Lower leg skin (tissue), 4 donors: Measurements from ENCODE around the gene BIRC2. TPM values are rescaled to one million over a fixed set of nuclear protein-coding genes. Genes with fewer than 3 reads are reported as not detected.

Experiments
- DNase-seq, 2 donors: peaks; one replicate each; pipeline ENCODE4 v3.0.0-alpha.2; 2019; ENCODE audit warnings: low spot score in 2 of 2
- H3K4me3 ChIP-seq: fragments of 200-600 bp; sonication (generic); 2 replicates; pipeline ENCODE4 v1.5.1; 2017; ENCODE audit warnings: mild to moderate bottlenecking, low read depth; ENCODE audit not compliant: poor library complexity, severe bottlenecking
- POLR2A ChIP-seq, 2 donors: fragments of 450-650 bp; IDR thresholded peaks; one replicate each; pipeline ENCODE4 v1.6.1; 2016 to 2017; ENCODE audit warnings: antibody characterized with exemption in 2 of 2, mild to moderate bottlenecking in 1 of 2, moderate library complexity in 1 of 2
- WGBS, 2 donors: methylation state at CpG; one replicate each; pipeline ENCODE4 v1.1.5; 2018; 5-methylcytosine and 5-hydroxymethylcytosine counted together
- intact Hi-C: fragments of 100-400 bp; cut with DNase I; formaldehyde crosslinking; loops from one replicate; pipeline ENCODE4 v1.15.0; 2023; ENCODE audit warnings: low total_unique reads
- total RNA-seq, 4 donors: library from RNA; depleted of rRNA; stranded (reverse); fragments of >200 nt; gene quantifications; one replicate each; pipeline ENCODE4 v1.1.0, GENCODE V29; 2016
- TF ChIP-seq, protein P1 (sequence below), 3 donors: fragments of 450-650 bp; IDR thresholded peaks; one replicate each; pipeline ENCODE4 v1.5.1; 2016; ENCODE audit warnings: antibody characterized with exemption in 3 of 3, mild to moderate bottlenecking in 3 of 3, moderate library complexity in 2 of 3

BIRC2 gene
- total RNA-seq, 4 donors from 2014 or later = 39.3 to 49.3 (median 42.5) TPM

DNA sequence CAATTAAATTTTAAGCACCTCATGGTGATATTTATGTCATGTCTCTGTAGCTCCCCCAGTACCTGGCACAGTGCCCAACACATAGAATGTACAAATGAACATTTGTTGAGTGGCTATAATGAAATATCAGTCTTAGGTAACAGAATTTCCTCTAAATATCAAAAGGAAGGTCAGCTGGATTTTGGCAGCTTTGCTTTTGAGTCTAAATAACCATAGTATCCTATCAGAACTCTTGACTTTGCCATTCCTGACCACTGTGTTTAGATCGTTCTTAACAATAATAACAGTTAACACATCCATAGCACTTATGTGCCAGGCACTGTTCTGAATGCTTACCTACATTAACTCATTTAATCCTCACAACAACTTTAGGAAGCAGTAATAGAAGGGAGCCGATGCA, 79.0 kb downstream of the BIRC2 start:
- no peak for DNase-seq
- TF ChIP-seq, protein P1, sequence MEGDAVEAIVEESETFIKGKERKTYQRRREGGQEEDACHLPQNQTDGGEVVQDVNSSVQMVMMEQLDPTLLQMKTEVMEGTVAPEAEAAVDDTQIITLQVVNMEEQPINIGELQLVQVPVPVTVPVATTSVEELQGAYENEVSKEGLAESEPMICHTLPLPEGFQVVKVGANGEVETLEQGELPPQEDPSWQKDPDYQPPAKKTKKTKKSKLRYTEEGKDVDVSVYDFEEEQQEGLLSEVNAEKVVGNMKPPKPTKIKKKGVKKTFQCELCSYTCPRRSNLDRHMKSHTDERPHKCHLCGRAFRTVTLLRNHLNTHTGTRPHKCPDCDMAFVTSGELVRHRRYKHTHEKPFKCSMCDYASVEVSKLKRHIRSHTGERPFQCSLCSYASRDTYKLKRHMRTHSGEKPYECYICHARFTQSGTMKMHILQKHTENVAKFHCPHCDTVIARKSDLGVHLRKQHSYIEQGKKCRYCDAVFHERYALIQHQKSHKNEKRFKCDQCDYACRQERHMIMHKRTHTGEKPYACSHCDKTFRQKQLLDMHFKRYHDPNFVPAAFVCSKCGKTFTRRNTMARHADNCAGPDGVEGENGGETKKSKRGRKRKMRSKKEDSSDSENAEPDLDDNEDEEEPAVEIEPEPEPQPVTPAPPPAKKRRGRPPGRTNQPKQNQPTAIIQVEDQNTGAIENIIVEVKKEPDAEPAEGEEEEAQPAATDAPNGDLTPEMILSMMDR (IDR thresholded peaks at IDR 0.05) = no peak
- TF ChIP-seq POLR2A (IDR thresholded peaks at IDR 0.05) = no peak
- WGBS, 2 donors = 79 to 80% methylated on average over 2 of the region's 2 CpGs

DNA sequence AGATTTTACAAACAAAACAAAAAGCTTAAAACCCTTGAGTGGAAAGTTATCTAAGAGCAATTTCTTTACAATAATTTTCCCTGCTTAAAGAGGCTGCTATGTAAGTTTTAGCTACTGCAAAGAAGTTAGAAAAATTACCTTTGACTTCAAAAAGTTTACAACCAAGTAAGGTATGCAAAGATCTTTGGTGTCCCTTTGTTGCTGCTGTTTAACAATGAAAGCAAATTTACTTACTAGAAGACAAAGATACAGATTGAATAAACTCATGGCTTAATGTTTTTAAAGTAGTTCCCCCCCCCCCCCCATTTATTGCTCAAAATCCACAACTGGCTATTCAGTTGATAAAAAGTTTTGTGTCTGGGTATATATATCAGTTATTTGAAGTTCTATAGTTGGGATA, 79.6 kb downstream of the BIRC2 start:
- TF ChIP-seq, protein P1 (IDR thresholded peaks at IDR 0.05) = no peak
- no peak for TF ChIP-seq POLR2A (IDR thresholded peaks at IDR 0.05)
- DNase-seq = no peak
- intact Hi-C loops = no loop called here
- no peak overlapping the region for H3K4me3 ChIP-seq

More for the DNA sequence above, 79.0 kb downstream of the BIRC2 start:
- intact Hi-C loops = no loop called here
- H3K4me3 ChIP-seq = no peak overlapping the region

DNA sequence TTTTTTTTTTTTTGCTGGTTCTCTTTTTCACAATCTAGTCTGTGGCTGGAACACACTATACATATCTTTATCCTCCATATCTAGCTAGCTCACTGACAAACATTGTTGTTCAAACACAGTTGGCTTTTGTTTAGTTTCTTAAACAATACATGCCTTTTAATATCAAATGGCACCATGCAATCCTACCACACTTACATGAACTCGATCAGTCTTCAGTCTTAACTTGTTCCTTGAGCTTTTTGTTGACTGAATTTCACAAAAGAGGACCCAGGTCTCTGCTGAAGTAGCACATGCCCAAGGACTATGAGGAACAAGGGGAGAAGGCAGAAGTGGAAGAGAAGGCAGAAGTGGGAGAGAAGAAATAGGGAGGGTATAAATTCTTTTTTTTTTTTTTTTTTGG, 80.1 kb downstream of the BIRC2 start:
- intact Hi-C loops = no loop called here
- no peak for DNase-seq
- no peak overlapping the region for H3K4me3 ChIP-seq
- TF ChIP-seq, protein P1 (IDR thresholded peaks at IDR 0.05) = no peak
- no peak for TF ChIP-seq POLR2A (IDR thresholded peaks at IDR 0.05)
- 0% methylated on average over 1 of the region's 1 CpG for WGBS, 2 donors

Other genes with a start within 250 kb of the BIRC2 start
- gene YAP1, start 236.8 kb upstream of the BIRC2 start, total RNA-seq = 100 to 1,000 TPM; 164 to 241 (median 211) TPM
- 10 to 100 TPM; 10.1 to 17.6 (median 10.8) TPM for gene BIRC3, start 29.7 kb upstream of the BIRC2 start, total RNA-seq
- gene TMEM123, start 105.6 kb downstream of the BIRC2 start, total RNA-seq = 100 to 1,000 TPM; 158 to 250 (median 206) TPM
- 100 to 1,000 TPM in 2 of 4 donors, 10 to 100 TPM in 2; 15.9 to 195 (median 95.8) TPM for gene MMP7, start 183.5 kb downstream of the BIRC2 start, total RNA-seq